Measurements from ENCODE around the gene SULT1A2.

SULT1A2 gene

DNA sequence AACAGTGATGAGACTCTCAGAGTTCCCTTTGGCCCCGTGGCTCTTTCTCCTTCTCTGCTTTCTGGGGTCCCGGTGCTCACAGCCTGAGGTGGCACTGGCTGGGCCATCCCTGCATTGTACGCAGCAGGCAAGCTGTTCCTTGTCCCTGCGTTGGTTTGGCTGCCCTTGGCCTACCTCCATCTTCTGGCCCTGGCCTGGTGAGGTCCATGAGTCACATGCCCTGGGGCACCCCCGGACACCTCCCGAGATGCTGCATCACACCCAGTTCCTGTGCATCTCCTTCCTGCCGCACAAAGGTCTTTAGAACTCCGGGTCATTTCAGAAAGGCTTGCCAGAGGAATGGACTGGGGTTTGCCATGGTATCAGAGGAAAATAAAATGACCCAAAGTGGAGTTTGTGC lies 9.5 kb downstream of the SULT1A2 start:
- peak in 1 of 2 donors; percentile 5 for DNase-seq (ENCODE audit: low read depth in 2 of 2)
- TF ChIP-seq, protein P1, sequence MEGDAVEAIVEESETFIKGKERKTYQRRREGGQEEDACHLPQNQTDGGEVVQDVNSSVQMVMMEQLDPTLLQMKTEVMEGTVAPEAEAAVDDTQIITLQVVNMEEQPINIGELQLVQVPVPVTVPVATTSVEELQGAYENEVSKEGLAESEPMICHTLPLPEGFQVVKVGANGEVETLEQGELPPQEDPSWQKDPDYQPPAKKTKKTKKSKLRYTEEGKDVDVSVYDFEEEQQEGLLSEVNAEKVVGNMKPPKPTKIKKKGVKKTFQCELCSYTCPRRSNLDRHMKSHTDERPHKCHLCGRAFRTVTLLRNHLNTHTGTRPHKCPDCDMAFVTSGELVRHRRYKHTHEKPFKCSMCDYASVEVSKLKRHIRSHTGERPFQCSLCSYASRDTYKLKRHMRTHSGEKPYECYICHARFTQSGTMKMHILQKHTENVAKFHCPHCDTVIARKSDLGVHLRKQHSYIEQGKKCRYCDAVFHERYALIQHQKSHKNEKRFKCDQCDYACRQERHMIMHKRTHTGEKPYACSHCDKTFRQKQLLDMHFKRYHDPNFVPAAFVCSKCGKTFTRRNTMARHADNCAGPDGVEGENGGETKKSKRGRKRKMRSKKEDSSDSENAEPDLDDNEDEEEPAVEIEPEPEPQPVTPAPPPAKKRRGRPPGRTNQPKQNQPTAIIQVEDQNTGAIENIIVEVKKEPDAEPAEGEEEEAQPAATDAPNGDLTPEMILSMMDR (IDR thresholded peaks at IDR 0.05; ENCODE audit: low read depth, low read length) = no peak
- no peak overlapping the region for H3K4me3 ChIP-seq (replicated peaks in 1 of 2; ENCODE audit: low read depth in 2 of 2, low read length in 2 of 2)

DNA sequence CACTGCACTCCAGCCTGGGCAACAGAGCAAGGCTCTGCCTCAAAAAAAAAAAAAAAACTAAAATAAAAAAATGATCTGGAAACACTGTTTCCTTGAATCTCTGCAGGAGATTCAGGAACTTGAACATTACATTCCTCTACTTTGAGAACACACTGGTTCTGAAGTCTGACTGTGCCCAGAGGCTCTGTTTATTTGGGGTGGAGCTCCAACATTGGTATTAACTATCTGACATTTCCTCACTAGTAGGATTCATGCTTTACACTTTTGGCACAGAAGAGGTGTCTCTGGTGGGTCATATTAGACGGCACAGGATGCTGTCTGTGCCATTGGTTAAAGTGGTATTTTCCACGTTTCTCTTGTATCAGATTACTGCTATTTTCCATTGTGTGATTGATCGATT lies 10.4 kb downstream of the SULT1A2 start:
- TF ChIP-seq, protein P1 (IDR thresholded peaks at IDR 0.05; ENCODE audit: low read depth, low read length) = no peak
- no peak overlapping the region for H3K4me3 ChIP-seq (replicated peaks in 1 of 2; ENCODE audit: low read depth in 2 of 2, low read length in 2 of 2)
- DNase-seq (ENCODE audit: low read depth in 2 of 2) = no peak

DNA sequence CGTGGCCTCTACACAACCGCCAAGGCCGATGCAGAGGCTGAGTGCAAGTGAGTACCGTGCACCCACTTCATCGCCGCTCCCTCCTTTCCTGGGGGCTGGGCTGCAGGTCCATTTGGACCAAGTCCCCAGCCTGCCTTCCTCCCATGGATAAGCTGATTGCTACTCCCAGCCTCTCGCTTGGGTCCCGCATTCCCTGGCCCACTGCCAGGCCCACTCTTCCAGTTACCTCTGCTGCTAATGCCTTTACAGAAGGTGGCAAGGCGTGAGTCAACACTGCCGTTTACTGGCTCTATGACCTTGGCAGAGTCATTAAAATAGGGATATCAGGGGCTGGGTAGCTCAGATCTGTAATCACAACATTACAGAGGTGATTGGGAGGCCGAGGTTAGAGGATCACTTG lies 11.2 kb downstream of the SULT1A2 start:
- H3K4me3 ChIP-seq (replicated peaks in 1 of 2; ENCODE audit: low read depth in 2 of 2, low read length in 2 of 2) = no peak overlapping the region
- TF ChIP-seq, protein P1 (IDR thresholded peaks at IDR 0.05; ENCODE audit: low read depth, low read length) = no peak
- no peak for DNase-seq (ENCODE audit: low read depth in 2 of 2)

DNA sequence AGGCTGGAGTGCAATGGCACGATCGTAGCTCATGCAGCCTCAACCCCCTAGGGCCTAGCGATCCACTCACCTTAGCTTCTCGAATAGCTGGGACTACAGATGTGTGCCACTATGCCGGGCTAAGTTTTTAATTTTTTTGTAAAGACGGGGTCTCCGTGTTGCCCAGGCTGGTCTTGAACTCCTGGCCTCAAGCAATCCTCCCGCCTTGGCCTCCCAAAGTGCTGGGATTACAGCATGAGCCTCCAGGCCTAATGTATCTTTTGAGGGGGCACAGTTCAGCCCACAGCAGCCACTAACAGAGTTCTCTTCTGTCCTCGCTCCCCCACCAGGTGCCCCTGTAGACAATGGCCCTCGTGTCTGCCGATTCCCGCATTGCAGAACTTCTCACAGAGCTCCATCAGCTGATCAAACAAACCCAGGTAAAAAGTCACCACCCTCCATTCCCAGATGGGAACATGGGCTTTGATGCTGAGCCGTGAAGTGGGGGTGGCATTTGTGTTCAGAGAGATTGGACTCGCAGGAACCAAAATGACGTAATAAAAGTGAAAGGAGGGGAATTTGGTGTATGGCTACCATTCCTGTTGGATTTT lies 16.0 kb downstream of the SULT1A2 start:
- no peak for DNase-seq (ENCODE audit: low read depth in 2 of 2)
- TF ChIP-seq, protein P1 (IDR thresholded peaks at IDR 0.05; ENCODE audit: low read depth, low read length) = no peak
- no peak overlapping the region for H3K4me3 ChIP-seq (replicated peaks in 1 of 2; ENCODE audit: low read depth in 2 of 2, low read length in 2 of 2)

DNA sequence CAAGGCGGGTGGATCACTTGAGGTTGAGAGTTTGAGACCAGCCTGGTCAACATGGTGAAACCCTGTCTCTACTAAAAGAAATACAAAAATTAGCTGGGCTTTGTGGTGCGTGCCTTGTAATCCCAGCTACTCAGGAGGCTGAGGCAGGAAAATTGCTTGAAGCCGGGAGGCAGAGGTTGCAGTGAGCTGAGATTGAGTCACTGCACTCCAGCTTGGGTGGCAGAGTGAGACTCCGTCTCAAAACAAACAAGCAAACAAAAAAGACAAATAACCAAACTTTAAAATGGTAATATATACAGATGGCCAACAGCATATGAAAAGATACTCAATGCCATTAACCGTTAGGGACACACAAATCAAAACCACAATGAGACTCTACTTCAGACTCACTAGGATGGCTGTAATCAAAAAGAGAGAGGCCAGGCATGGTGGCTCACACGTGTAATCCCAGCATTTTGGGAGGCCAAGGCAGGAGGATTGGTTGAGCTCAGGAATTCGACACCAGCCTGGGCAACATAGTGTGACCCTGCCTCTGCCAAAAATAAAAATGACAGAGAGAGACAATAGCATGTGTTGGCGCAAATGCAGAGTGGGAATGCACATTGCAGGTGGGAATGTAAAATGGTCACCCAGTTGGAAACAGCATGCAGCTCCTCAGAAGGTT lies 21.3 kb downstream of the SULT1A2 start:
- no peak overlapping the region for H3K4me3 ChIP-seq (replicated peaks in 1 of 2; ENCODE audit: low read depth in 2 of 2, low read length in 2 of 2)
- no peak for DNase-seq (ENCODE audit: low read depth in 2 of 2)
- TF ChIP-seq, protein P1 (IDR thresholded peaks at IDR 0.05; ENCODE audit: low read depth, low read length) = no peak

DNA sequence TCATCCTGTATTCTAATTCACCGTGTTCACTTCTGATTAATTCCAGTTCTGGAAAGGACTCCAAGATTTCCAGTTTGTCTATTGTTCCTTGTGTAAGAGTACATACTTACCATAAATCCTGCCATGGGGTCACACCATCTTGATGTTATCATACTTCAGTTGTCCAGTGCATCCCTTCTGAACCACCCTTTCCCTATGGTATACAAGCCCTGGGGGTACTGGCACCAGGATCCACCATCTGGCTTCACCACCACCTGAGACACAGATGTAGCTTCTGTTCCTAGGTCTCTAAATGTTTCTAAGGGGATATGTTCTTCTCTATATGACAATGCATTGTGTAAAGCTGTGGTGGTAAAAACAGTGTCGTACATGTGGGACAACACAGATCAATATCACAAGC lies 21.9 kb downstream of the SULT1A2 start:
- TF ChIP-seq, protein P1 (IDR thresholded peaks at IDR 0.05; ENCODE audit: low read depth, low read length) = no peak
- DNase-seq (ENCODE audit: low read depth in 2 of 2) = no peak
- H3K4me3 ChIP-seq (replicated peaks in 1 of 2; ENCODE audit: low read depth in 2 of 2, low read length in 2 of 2) = no peak overlapping the region
